Measurements from ENCODE around the gene KRT86. TPM values are rescaled to one million over a fixed set of nuclear protein-coding genes. Genes with fewer than 3 reads are reported as not detected.

The KRT86 gene
- total and polyA plus RNA-seq, 2 of the 8 experiments (the other 6 are each of a cell fraction or from before 2014, with no cell fraction given) = 0.12 TPM; not detected in 1

DNA sequence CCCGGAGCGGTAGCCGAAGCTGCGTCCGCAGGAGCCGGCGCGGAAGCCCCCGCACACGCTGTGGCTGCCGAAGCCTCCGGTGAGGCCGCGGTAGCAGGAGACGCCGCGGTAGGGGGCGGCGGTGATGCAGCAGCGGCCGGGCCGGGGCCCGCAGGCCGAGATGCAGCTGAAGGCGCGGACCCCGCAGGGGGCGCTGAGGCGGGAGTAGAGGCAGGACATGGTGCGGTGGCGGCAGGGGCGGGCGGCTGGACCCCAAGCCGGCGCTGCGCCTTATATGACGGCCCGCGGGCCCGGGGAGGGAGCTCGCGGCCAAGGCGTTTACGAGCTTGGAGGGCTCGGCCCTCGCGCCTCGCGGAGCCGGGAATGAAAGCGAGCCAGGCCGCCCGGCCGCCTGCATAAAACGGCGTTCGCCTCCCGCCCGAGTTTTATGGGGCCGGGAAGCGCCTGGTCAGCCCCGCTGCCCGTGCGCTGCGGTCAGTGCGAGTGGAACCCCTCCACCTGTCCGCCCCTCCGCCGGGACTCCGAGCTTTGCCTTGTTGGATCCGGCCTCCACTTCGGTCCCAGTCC lies 16.0 kb upstream of the KRT86 start (continued):
- TF ChIP-seq EZH2 (IDR thresholded peaks at IDR 0.05; ENCODE audit: low read depth, low read length, severe bottlenecking) (peak; percentile 63), ASH2L (IDR thresholded peaks at IDR 0.05; ENCODE audit: low read length) (peak; percentile 62), SUZ12 (IDR thresholded peaks at IDR 0.05; ENCODE audit: low read length) (peak; percentile 56; the same call in 1 of the 2 replicates)
